Middle frontal gyrus (tissue), 1 donor: ENCODE measurements around the gene CLTCL1.
"Not testable (repeated sequence)": the region's sequence is repeated elsewhere in the genome, so short reads cannot be mapped to it uniquely, and the experiment has no call there.

Experiments
- DNase-seq: peaks from one replicate; pipeline ENCODE4 v3.0.0-alpha.2; 2015; ENCODE audit warnings: low spot score; ENCODE audit errors: extremely low spot score

The CLTCL1 gene

GRCh38 chr22:19220867-19221266 is 70.7 kb downstream of the CLTCL1 start:
- no peak for DNase-seq

- no peak for DNase-seq
Measured at GRCh38 chr22:19218541-19219233, 72.8 kb downstream of the CLTCL1 start.

GRCh38 chr22:19216579-19216978 is 74.9 kb downstream of the CLTCL1 start:
- no peak for DNase-seq

GRCh38 chr22:19215360-19215759 is 76.2 kb downstream of the CLTCL1 start:
- no peak for DNase-seq

- DNase-seq, result no peak
Measured at GRCh38 chr22:19214078-19214473, 77.4 kb downstream of the CLTCL1 start.

GRCh38 chr22:19213442-19214077 is 78.0 kb downstream of the CLTCL1 start:
- no peak for DNase-seq

- no peak for DNase-seq
Measured at GRCh38 chr22:19213001-19213400, 78.5 kb downstream of the CLTCL1 start.

GRCh38 chr22:19212302-19212870 is 79.1 kb downstream of the CLTCL1 start:
- DNase-seq, result no peak

GRCh38 chr22:19210188-19210587 is 81.3 kb downstream of the CLTCL1 start:
- no peak for DNase-seq

- no peak for DNase-seq
Measured at GRCh38 chr22:19208287-19208847, 83.2 kb downstream of the CLTCL1 start.

- DNase-seq, result no peak
Measured at GRCh38 chr22:19207884-19208283, 83.6 kb downstream of the CLTCL1 start.

GRCh38 chr22:19207401-19207808 is 84.1 kb downstream of the CLTCL1 start:
- DNase-seq, result no peak

- DNase-seq, result no peak
Measured at GRCh38 chr22:19206287-19206686, 85.2 kb downstream of the CLTCL1 start.

GRCh38 chr22:19204640-19205039 is 86.9 kb downstream of the CLTCL1 start:
- no peak for DNase-seq

GRCh38 chr22:19203834-19204233 is 87.7 kb downstream of the CLTCL1 start:
- DNase-seq, result no peak

- not testable (repeated sequence) for DNase-seq
Measured at GRCh38 chr22:19202799-19203186, 88.7 kb downstream of the CLTCL1 start.

GRCh38 chr22:19201869-19202798 is 89.4 kb downstream of the CLTCL1 start:
- DNase-seq, result no peak

GRCh38 chr22:19201130-19201868 is 90.2 kb downstream of the CLTCL1 start:
- no peak for DNase-seq

GRCh38 chr22:19199479-19199878 is 92.0 kb downstream of the CLTCL1 start:
- DNase-seq, result no peak

GRCh38 chr22:19197997-19198865 is 93.3 kb downstream of the CLTCL1 start:
- DNase-seq, result no peak
